Stomach smooth muscle (tissue), 2 donors: ENCODE data around the gene ABHD12B.

Experiments used
- H3K27ac ChIP-seq: one replicate; pipeline ENCODE4 v1.7.0; 2013; ENCODE audit warnings: mild to moderate bottlenecking, low read length, inconsistent platforms
- H3K27me3 ChIP-seq, 2 donors: one replicate each; pipeline ENCODE4 v1.7.0; 2013; ENCODE audit warnings: low read length in 2 of 2; ENCODE audit not compliant: insufficient read depth in 2 of 2, control insufficient read depth in 1 of 2
- H3K36me3 ChIP-seq, 2 donors: one replicate each; pipeline ENCODE4 v1.7.0; 2013; ENCODE audit warnings: low read length in 2 of 2; ENCODE audit not compliant: control insufficient read depth in 2 of 2, insufficient read depth in 2 of 2
- H3K4me1 ChIP-seq: one replicate; pipeline ENCODE4 v1.7.0; 2013; ENCODE audit warnings: low read length; ENCODE audit not compliant: control insufficient read depth, insufficient read depth
- H3K4me3 ChIP-seq, 2 donors: one replicate each; pipeline ENCODE4 v1.7.0; 2013; ENCODE audit warnings: low read length in 2 of 2
- H3K9ac ChIP-seq, 2 donors: one replicate each; pipeline ENCODE4 v1.7.0; 2013; ENCODE audit warnings: low read length in 2 of 2, mild to moderate bottlenecking in 1 of 2
- H3K9me3 ChIP-seq, 2 donors: one replicate each; pipeline ENCODE4 v1.7.0; 2013; ENCODE audit warnings: low read length in 2 of 2; ENCODE audit not compliant: control insufficient read depth in 2 of 2
- donor health status: healthy.
- donor health status: Pancreatic carcinoma.

The ABHD12B gene

GRCh38 chr14:50830044-50830931, 41.6 kb upstream of the ABHD12B start:
- peaks cover 25% of the 10 kb centered on the region for H3K4me1 ChIP-seq
- peak overlapping the region; percentile 76 to 88 for H3K4me3 ChIP-seq
- H3K9me3 ChIP-seq: no peaks in the 10 kb centered on the region
- H3K36me3 ChIP-seq: no peaks in the 10 kb centered on the region
- H3K9ac ChIP-seq: peak overlapping the region; percentile 35 to 71
- H3K27me3 ChIP-seq: no peaks in the 10 kb centered on the region
- H3K27ac ChIP-seq: peak overlapping the region; percentile 60

DNA sequence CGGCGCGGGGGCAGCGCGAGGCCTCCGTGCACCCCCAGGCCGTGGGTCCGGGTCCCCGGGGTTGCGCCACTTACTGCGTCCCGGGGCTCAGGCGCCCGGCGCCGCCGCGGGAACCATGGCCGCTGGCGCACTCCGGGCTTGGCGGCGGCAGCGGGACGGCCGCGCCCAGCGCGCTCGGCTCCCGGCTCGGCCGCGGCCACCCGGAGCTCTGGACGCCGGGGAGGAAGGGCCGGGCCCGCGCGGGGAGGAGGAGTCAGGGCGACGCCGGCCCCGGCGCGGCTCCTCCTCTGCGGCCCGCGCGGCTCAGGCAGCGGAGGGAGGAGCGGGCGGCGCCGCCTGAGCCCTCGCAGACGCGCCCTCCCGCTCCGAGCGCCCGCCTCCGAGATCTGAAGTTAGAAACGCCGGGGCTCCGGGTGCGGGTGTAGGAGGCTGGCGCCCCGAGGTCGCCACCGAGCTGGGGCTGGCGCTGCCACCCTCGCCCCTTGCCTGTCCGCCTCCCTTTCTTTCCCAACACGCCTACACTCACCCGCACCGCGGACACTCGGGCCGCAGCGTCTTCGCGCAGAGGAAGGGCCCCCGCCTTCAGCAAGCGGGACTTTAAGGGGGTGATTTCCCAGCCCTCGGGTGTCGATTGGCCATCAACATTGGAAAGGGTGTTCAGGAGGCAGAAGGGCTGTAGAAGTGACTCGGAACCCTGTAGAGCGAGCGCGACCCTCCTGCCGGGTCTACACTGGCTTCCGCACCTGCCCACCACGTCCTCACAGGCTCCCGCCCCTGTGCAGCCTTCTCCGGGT, 40.7 kb upstream of the ABHD12B start, which contains the start of gene NIN:
Gene NIN, minus strand, starts transcription at position 231 of the 794 bp plus-strand sequence. CDS start 9,106 bp downstream, outside the sequence.
- Histone ChIP-seq H3K27ac (peak within 1 kb of the TSS; percentile 66), H3K9ac (peak within 1 kb of the TSS; percentile 75 to 80), H3K9me3 (no peaks in the 10 kb centered on the region), H3K36me3 (no peaks in the 10 kb centered on the region), H3K4me1 (peaks cover 25% of the 10 kb centered on the region), H3K27me3 (no peaks in the 10 kb centered on the region), H3K4me3 (peak within 1 kb of the TSS; percentile 88)

GRCh38 chr14:50831726-50832168, 40.1 kb upstream of the ABHD12B start:
- Histone ChIP-seq H3K9me3 (no peaks in the 10 kb centered on the region), H3K4me3 (peak overlapping the region; percentile 88), H3K9ac (peak overlapping the region; percentile 75 to 80), H3K27ac (peak overlapping the region; percentile 66), H3K36me3 (no peaks in the 10 kb centered on the region), H3K4me1 (peaks cover 21% of the 10 kb centered on the region), H3K27me3 (peaks cover 0 to 2% of the 10 kb centered on the region in 2 donors)

DNA sequence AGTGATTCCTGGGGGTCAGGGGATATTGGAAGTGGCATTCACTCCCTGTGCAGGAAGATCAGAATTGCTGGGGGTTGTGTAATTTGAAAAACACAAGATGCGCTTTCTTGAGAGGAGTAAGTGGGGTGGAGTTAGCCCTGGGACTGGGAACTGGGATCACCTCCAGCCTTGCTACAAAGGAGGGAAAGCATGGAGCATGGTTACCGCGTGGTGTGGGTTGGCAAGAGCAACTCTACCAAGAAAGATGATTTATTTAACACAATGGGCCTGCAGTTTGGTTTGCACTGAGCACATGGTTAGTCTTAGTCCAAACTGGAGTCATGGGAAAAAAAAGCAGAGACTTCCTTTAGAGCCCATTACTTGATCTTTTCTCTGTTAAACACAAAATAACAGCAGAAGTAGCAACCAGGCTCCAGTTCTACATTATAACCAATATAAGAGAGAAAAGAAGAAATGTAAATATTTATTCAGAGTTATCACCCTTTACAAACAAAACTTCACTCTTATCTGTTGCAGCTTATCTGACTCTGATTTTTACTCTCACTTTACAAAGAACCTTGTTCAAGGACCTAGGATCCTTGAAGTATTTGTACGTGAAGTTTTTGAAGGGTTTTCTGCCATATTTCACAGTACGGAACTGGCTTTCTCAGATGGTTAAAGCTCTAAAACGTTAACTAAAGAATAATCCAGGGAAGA, 38.8 kb upstream of the ABHD12B start:
- Histone ChIP-seq H3K27ac (no peak overlapping the region), H3K4me1 (peaks cover 19% of the 10 kb centered on the region), H3K27me3 (peaks cover 0 to 2% of the 10 kb centered on the region in 2 donors)

GRCh38 chr14:50834802-50835276, 37.0 kb upstream of the ABHD12B start:
- no peak overlapping the region for H3K4me3 ChIP-seq
- no peak overlapping the region for H3K27ac ChIP-seq
- peaks cover 7% of the 10 kb centered on the region for H3K4me1 ChIP-seq
- no peaks in the 10 kb centered on the region for H3K9me3 ChIP-seq
- H3K36me3 ChIP-seq: no peaks in the 10 kb centered on the region
- H3K27me3 ChIP-seq: peaks cover 0 to 2% of the 10 kb centered on the region in 2 donors
- no peak overlapping the region for H3K9ac ChIP-seq

More for the DNA sequence above, 38.8 kb upstream of the ABHD12B start:
- no peaks in the 10 kb centered on the region for H3K9me3 ChIP-seq
- H3K4me3 ChIP-seq: no peak overlapping the region
- H3K9ac ChIP-seq: no peak overlapping the region
- no peaks in the 10 kb centered on the region for H3K36me3 ChIP-seq

DNA sequence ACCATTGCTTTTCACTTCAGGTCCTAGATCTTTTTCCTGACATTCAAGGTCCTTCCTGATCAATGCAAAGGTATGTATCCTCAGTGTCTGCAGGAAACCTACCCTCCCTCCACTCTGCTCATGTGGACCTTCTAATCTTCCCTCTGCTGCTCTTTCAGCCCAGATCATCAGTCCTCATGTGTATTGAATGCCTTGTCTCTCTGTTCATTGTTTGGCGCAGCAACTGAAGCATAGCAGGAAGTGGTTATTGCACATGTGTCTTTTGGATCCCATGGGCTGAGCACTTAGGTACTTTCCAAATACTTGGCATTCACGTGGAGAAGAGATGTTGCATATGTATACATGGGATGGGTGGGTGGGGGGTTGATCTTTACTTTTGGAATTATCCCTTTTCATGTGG, 36.6 kb upstream of the ABHD12B start:
- H3K9ac ChIP-seq: no peak overlapping the region
- peaks cover 0 to 2% of the 10 kb centered on the region in 2 donors for H3K27me3 ChIP-seq
- H3K9me3 ChIP-seq: no peaks in the 10 kb centered on the region
- H3K4me1 ChIP-seq: peaks cover 6% of the 10 kb centered on the region
- H3K4me3 ChIP-seq: no peak overlapping the region
- no peak overlapping the region for H3K27ac ChIP-seq
- H3K36me3 ChIP-seq: no peaks in the 10 kb centered on the region

DNA sequence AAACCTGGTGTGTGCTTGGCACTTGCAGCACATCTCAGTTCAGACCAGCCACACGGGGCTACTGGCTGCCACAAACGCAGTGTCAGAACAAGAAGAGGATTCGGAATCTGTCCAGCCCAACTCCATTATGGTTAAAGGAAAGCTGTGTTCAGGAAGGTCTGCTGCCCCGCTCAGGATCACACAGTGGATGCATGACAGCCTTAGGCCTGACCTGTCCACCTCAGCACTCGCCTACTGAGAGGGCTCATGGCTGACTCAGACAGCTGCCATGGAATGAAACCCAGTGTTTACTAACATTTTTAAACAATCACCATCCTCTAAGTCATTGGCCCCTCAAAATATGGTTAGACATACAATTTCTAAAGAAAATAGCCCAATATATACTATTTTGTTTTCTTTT, 35.3 kb upstream of the ABHD12B start:
- H3K4me3 ChIP-seq: no peak overlapping the region
- H3K4me1 ChIP-seq: peaks cover 4% of the 10 kb centered on the region
- no peak overlapping the region for H3K27ac ChIP-seq
- H3K9ac ChIP-seq: no peak overlapping the region
- no peaks in the 10 kb centered on the region for H3K9me3 ChIP-seq
- peaks cover 0 to 2% of the 10 kb centered on the region in 2 donors for H3K27me3 ChIP-seq
- H3K36me3 ChIP-seq: no peaks in the 10 kb centered on the region

- Histone ChIP-seq H3K27me3 (peaks cover 0 to 2% of the 10 kb centered on the region in 2 donors), H3K4me3 (no peak overlapping the region), H3K9me3 (no peaks in the 10 kb centered on the region), H3K36me3 (no peaks in the 10 kb centered on the region), H3K27ac (no peak overlapping the region), H3K9ac (no peak overlapping the region), H3K4me1 (no peaks in the 10 kb centered on the region)
These were observed 34.6 kb upstream of the ABHD12B start for GRCh38 chr14:50837271-50837670.

- H3K27me3 ChIP-seq: peaks cover 0 to 2% of the 10 kb centered on the region in 2 donors
- H3K36me3 ChIP-seq: no peaks in the 10 kb centered on the region
- H3K27ac ChIP-seq: no peak overlapping the region
- no peak overlapping the region for H3K9ac ChIP-seq
- H3K4me3 ChIP-seq: no peak overlapping the region
- no peaks in the 10 kb centered on the region for H3K9me3 ChIP-seq
- H3K4me1 ChIP-seq: no peaks in the 10 kb centered on the region
These were observed 33.9 kb upstream of the ABHD12B start for GRCh38 chr14:50837850-50838470.

DNA sequence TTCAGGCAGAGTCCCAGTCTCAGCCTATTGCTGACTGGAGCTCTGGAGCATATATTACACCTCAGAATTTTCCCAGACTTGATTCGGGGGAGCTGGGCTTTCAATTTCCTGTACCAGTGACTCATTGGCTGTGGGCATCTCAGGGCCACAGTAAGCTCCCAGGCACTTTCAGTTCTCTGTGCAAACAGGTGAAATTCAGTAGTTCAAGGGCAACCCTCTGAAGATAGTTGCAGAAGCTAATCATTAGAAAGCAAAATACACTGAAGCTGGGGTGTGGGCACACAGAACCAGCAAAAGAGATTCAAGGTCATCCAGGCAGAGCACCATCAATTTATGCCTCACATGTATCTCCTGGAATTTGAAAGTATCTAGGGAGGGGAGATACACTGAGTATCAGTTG, 32.8 kb upstream of the ABHD12B start:
- Histone ChIP-seq H3K4me1 (no peaks in the 10 kb centered on the region), H3K27ac (no peak overlapping the region), H3K27me3 (peaks cover 0 to 2% of the 10 kb centered on the region in 2 donors), H3K4me3 (no peak overlapping the region), H3K36me3 (no peaks in the 10 kb centered on the region), H3K9me3 (no peaks in the 10 kb centered on the region), H3K9ac (no peak overlapping the region)
